Hepatocyte (in vitro differentiated cells): ENCODE measurements around the gene IRF2BP1. TPM values are rescaled to one million over a fixed set of nuclear protein-coding genes. Genes with fewer than 3 reads are reported as not detected.

Source experiments
- DNase-seq: peaks from one replicate; pipeline ENCODE4 v3.0.0-alpha.2; 2016; ENCODE audit warnings: low spot score
- H2AFZ ChIP-seq: fragments of 200-600 bp; sonication (generic); 2 replicates; pipeline ENCODE4 v1.6.0; 2016; ENCODE audit warnings: antibody characterized with exemption, mild to moderate bottlenecking
- H3K27ac ChIP-seq: fragments of 200-600 bp; sonication (generic); 2 replicates; pipeline ENCODE4 v1.5.1; 2016; ENCODE audit warnings: mild to moderate bottlenecking
- H3K27me3 ChIP-seq: fragments of 200-600 bp; sonication (generic); 2 replicates; pipeline ENCODE4 v1.6.1; 2016
- H3K36me3 ChIP-seq: fragments of 200-600 bp; sonication (generic); replicated peaks from 2 replicates; pipeline ENCODE4 v1.5.1; 2016; ENCODE audit warnings: low read depth; ENCODE audit not compliant: insufficient read depth
- H3K4me1 ChIP-seq: fragments of 200-600 bp; sonication (generic); 2 replicates; pipeline ENCODE4 v1.5.1; 2016; ENCODE audit warnings: mild to moderate bottlenecking, moderate library complexity; ENCODE audit not compliant: insufficient read depth
- H3K4me2 ChIP-seq: fragments of 200-600 bp; sonication (generic); 2 replicates; pipeline ENCODE4 v1.6.0; 2016
- H3K4me3 ChIP-seq: fragments of 200-600 bp; sonication (generic); 2 replicates; pipeline ENCODE4 v1.5.1; 2016; ENCODE audit warnings: mild to moderate bottlenecking
- H3K79me2 ChIP-seq: fragments of 200-600 bp; sonication (generic); 2 replicates; pipeline ENCODE4 v1.6.0; 2017; ENCODE audit warnings: mild to moderate bottlenecking
- H3K9me2 ChIP-seq: fragments of 200-600 bp; sonication (generic); replicated peaks from 2 replicates; pipeline ENCODE4 v1.6.0; 2017; ENCODE audit warnings: mild to moderate bottlenecking; ENCODE audit not compliant: insufficient read depth
- H3K9me3 ChIP-seq: fragments of 200-600 bp; sonication (generic); 2 replicates; pipeline ENCODE4 v1.5.1; 2016; ENCODE audit warnings: low read depth, mild to moderate bottlenecking
- H4K20me1 ChIP-seq: fragments of 200-600 bp; sonication (generic); 2 replicates; pipeline ENCODE4 v1.6.0; 2016; ENCODE audit warnings: mild to moderate bottlenecking; ENCODE audit not compliant: insufficient read depth, poor library complexity, severe bottlenecking
- EZH2 ChIP-seq: fragments of 200-600 bp; sonication (generic); IDR thresholded peaks from 2 replicates; pipeline ENCODE4 v1.6.1; 2016; ENCODE audit warnings: antibody characterized with exemption, mild to moderate bottlenecking, borderline replicate concordance
- EZH2phosphoT487 ChIP-seq: fragments of 200-600 bp; sonication (generic); IDR thresholded peaks from one replicate; pipeline ENCODE4 v1.6.1; 2018; ENCODE audit warnings: antibody characterized with exemption, mild to moderate bottlenecking, low read depth, moderate library complexity; ENCODE audit not compliant: unreplicated experiment, severe bottlenecking
- WGBS: methylation state at CpG from one replicate; pipeline ENCODE4 v1.1.6; 2016; ENCODE audit warnings: low lambda C conversion rate; ENCODE audit errors: missing lambda C conversion rate; 5-methylcytosine and 5-hydroxymethylcytosine counted together
- polyA plus RNA-seq: library from polyadenylated mRNA; unstranded; fragments of >200 nt; fragmentation: Nextera tagmentation; extraction: Ambion mirVana; gene quantifications from 2 replicates; pipeline ENCODE4 v1.2.1, GENCODE V29; 2016
- total RNA-seq: library from RNA; depleted of rRNA; stranded (reverse); fragments of >200 nt; gene quantifications from 2 replicates; pipeline ENCODE4 v1.2.3, GENCODE V29; 2014
- TF ChIP-seq, protein P1 (sequence below): fragments of 200-600 bp; sonication (generic); IDR thresholded peaks from 2 replicates; pipeline ENCODE4 v1.5.1; 2016; ENCODE audit warnings: antibody characterized with exemption, mild to moderate bottlenecking; ENCODE audit not compliant: poor library complexity

IRF2BP1 gene
- total and polyA plus RNA-seq, 2 experiments from 2014 or later = 11.5 to 25.2 TPM

DNA sequence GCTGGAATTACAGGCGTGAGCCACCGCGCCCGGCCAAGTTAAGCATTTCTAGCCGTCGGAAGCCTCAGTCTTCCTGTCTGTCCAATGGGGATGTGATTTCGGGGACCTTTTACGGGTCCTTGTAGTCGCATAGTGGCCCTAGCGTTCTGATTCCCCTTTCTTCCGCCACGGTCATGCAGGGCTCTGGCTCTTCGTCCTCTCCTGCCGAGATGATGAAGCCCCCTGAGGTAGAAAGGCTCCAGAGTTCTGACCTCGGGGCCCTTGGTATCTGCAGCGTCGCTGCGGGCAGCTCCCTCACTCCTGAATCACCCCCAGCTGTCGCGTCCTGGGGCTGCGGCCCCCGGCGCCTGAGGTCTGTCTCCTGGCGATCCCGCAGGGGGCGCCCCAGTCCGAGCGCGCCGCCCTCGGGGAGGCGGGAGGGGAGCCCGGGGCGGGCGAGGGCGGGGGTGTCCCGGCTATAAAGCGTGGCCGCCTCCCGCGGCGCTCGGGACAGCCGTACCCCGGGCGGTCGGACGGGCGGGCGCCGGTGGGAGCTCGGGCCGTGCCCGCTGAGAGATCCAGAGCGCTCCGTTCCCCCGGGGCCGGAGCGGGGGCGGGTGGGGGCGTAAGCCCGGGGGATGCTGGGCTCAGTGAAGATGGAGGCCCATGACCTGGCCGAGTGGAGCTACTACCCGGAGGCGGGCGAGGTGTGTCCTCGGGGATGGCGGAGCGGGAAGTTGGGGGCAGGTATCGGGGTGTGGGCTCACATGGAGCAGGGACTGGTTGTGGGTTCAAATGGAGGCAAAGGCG lies 21.9 kb downstream of the IRF2BP1 start, which contains the start of gene FOXA3:
TSS of gene FOXA3 (plus strand) at position 487 of the 789 bp plus-strand sequence. CDS start at position 618, 131 bp downstream.
- peak within 1 kb of the TSS; percentile 43 for H2AFZ ChIP-seq
- no peaks in the 10 kb centered on the region for H3K9me2 ChIP-seq
- H3K9me3 ChIP-seq = no peaks in the 10 kb centered on the region
- peaks cover 13% of the 10 kb centered on the region for H3K27me3 ChIP-seq
- WGBS = 10% methylated on average over 22 of the region's 71 CpGs
- H3K36me3 ChIP-seq = no peaks in the 10 kb centered on the region
- peaks cover 6% of the 10 kb centered on the region for H3K4me1 ChIP-seq
- peak within 1 kb of the TSS; percentile 72 for H3K4me2 ChIP-seq
- H3K79me2 ChIP-seq = peaks cover 74% of the 10 kb centered on the region
- TF ChIP-seq EZH2phosphoT487 (peak; percentile 53), EZH2 (peak; percentile 95)
- TF ChIP-seq, protein P1, sequence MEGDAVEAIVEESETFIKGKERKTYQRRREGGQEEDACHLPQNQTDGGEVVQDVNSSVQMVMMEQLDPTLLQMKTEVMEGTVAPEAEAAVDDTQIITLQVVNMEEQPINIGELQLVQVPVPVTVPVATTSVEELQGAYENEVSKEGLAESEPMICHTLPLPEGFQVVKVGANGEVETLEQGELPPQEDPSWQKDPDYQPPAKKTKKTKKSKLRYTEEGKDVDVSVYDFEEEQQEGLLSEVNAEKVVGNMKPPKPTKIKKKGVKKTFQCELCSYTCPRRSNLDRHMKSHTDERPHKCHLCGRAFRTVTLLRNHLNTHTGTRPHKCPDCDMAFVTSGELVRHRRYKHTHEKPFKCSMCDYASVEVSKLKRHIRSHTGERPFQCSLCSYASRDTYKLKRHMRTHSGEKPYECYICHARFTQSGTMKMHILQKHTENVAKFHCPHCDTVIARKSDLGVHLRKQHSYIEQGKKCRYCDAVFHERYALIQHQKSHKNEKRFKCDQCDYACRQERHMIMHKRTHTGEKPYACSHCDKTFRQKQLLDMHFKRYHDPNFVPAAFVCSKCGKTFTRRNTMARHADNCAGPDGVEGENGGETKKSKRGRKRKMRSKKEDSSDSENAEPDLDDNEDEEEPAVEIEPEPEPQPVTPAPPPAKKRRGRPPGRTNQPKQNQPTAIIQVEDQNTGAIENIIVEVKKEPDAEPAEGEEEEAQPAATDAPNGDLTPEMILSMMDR = peak; percentile 68
- peak; percentile 89 for DNase-seq
- H3K27ac ChIP-seq = peak within 1 kb of the TSS; percentile 69
- H4K20me1 ChIP-seq = no peaks in the 10 kb centered on the region
- peak within 1 kb of the TSS; percentile 55 for H3K4me3 ChIP-seq

DNA sequence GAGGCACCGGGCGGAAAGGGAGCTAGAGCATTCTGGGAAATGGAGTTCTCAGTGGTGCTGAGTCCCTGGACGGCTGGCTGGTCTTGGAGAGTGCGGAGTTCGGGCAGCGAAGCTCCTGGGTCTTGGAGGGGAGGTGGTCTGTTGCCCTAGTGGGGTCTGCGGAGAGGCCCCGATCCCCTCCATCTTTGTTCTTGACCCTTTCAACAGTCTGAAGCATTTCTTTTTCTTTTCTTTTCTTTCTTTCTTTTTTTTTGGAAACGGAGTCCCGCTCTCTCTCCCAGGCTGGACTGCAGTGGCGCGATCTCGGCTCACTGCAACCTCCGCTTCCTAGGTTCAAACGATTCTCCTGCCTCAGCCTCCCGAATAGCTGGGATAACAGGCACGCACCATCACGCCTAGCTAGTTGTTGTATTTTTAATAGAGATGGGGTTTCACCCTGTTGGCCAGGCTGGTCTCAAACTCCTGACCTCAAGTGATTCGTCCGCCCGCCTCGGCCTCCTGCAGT lies 22.6 kb downstream of the IRF2BP1 start:
- peak overlapping the region; percentile 69 for H3K27ac ChIP-seq
- H3K4me2 ChIP-seq = peak overlapping the region; percentile 72
- no peaks in the 10 kb centered on the region for H3K9me2 ChIP-seq
- H4K20me1 ChIP-seq = no peaks in the 10 kb centered on the region
- peaks cover 13% of the 10 kb centered on the region for H3K27me3 ChIP-seq
- no peaks in the 10 kb centered on the region for H3K9me3 ChIP-seq
- DNase-seq = no peak
- peak overlapping the region; percentile 43 for H2AFZ ChIP-seq
- no peak overlapping the region for H3K4me3 ChIP-seq
- no peaks in the 10 kb centered on the region for H3K36me3 ChIP-seq
- 12% methylated on average over 21 of the region's 22 CpGs for WGBS
- peaks cover 75% of the 10 kb centered on the region for H3K79me2 ChIP-seq
- peaks cover 6% of the 10 kb centered on the region for H3K4me1 ChIP-seq
- no peak for TF ChIP-seq EZH2phosphoT487
- TF ChIP-seq, protein P1 = no peak
- TF ChIP-seq EZH2 = no peak

DNA sequence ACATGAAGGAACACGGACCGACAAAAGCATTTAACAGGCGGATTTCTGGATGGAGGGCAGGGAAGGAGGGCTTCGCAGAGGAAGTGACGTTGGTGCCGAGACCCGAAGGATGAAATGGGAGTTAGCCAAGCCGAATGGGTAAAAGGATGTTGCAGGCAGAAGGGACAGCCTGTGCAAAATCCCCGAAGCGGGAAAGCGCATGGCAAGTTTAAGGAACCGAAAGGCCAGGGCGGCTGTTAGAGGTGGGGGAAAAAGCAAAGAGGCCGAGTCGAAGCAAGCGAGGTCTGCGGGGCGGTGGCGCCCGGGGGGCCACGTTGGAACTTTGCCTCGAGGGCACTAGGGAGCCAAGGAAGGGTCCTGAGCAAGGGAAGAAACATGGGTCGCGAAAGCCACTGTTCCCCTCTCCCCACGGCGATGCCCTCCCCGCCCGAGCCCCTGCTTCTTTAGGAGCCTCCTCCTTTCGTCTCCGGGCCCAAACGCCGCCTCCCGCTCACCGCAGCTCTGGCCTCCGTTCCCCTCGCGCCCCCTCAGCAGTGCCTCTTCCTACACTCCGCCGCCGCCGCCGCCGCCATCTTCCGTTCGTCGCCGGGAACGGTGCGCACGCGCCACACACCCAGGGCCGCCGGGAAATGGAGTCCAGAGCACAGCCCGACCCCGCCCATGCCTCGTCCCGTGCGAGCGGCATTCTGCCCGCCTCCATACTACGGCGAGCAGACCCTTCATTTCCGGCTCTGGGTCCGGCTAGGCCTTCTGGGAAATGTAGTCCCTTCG lies 23.2 kb downstream of the IRF2BP1 start, which contains the start of gene SYMPK:
TSS of gene SYMPK (minus strand) at position 584 of the 771 bp plus-strand sequence. CDS start 8,652 bp downstream, outside the sequence.
- no peaks in the 10 kb centered on the region for H3K9me3 ChIP-seq
- no peaks in the 10 kb centered on the region for H3K9me2 ChIP-seq
- no peak for TF ChIP-seq EZH2phosphoT487
- TF ChIP-seq, protein P1 = no peak
- TF ChIP-seq EZH2 = no peak
- DNase-seq = peak; percentile 99
- WGBS = under 1% methylated on average over 56 of the region's 65 CpGs
- peak within 1 kb of the TSS; percentile 47 for H3K4me3 ChIP-seq
- no peaks in the 10 kb centered on the region for H4K20me1 ChIP-seq
- H3K36me3 ChIP-seq = no peaks in the 10 kb centered on the region
- peak within 1 kb of the TSS; percentile 74 for H3K4me2 ChIP-seq
- H3K27me3 ChIP-seq = peaks cover 13% of the 10 kb centered on the region
- peaks cover 6% of the 10 kb centered on the region for H3K4me1 ChIP-seq
- peaks cover 76% of the 10 kb centered on the region for H3K79me2 ChIP-seq
- H3K27ac ChIP-seq = peak within 1 kb of the TSS; percentile 88
- peak within 1 kb of the TSS; percentile 44 for H2AFZ ChIP-seq
